GM23338 (cell line): Measurements from ENCODE around the gene SANBR. TPM values are rescaled to one million over a fixed set of nuclear protein-coding genes. Genes with fewer than 3 reads are reported as not detected.
A peak's percentile ranks its signal among the peaks of the same experiment; 100 is the strongest.

Experiments used
- ATAC-seq: fragments of 200-7000 bp; cut with Tn5 transposase; 3 replicates; pipeline ENCODE4 v1.9.1; 2020
- DNase-seq: peaks from one replicate; pipeline ENCODE4 v3.0.0-alpha.2; 2015; ENCODE audit warnings: low spot score
- H2AFZ ChIP-seq: fragments of 200-600 bp; sonication (generic); 2 replicates; pipeline ENCODE4 v1.8.0; 2016; ENCODE audit warnings: antibody characterized with exemption, mild to moderate bottlenecking, moderate library complexity
- H3F3A ChIP-seq: fragments of 200-600 bp; sonication (generic); replicated peaks from 2 replicates; pipeline ENCODE4 v1.8.0; 2017; ENCODE audit warnings: antibody characterized with exemption, mixed run types, low read depth
- H3K27ac ChIP-seq: fragments of 200-600 bp; sonication (generic); 2 replicates; pipeline ENCODE4 v1.6.1; 2016; ENCODE audit warnings: low read depth
- H3K27me3 ChIP-seq: fragments of 200-600 bp; sonication (generic); 2 replicates; pipeline ENCODE4 v1.8.0; 2016; ENCODE audit warnings: mild to moderate bottlenecking, mixed run types, moderate library complexity; ENCODE audit not compliant: insufficient read depth
- H3K36me3 ChIP-seq: fragments of 200-600 bp; sonication (generic); 2 replicates; pipeline ENCODE4 v1.8.0; 2016; ENCODE audit warnings: mild to moderate bottlenecking; ENCODE audit not compliant: insufficient read depth
- H3K4me1 ChIP-seq: fragments of 200-600 bp; sonication (generic); 2 replicates; pipeline ENCODE4 v1.8.0; 2016; ENCODE audit warnings: mild to moderate bottlenecking, moderate library complexity; ENCODE audit not compliant: insufficient read depth
- H3K4me2 ChIP-seq: fragments of 200-600 bp; sonication (generic); 2 replicates; pipeline ENCODE4 v1.7.1; 2017; ENCODE audit warnings: mixed run types
- H3K4me3 ChIP-seq: fragments of 200-600 bp; sonication (generic); 2 replicates; pipeline ENCODE4 v1.6.1; 2016; ENCODE audit warnings: mixed run types
- H3K79me2 ChIP-seq: fragments of 200-600 bp; sonication (generic); replicated peaks from 2 replicates; pipeline ENCODE4 v1.8.0; 2017; ENCODE audit warnings: mild to moderate bottlenecking; ENCODE audit not compliant: insufficient read depth
- H3K9me2 ChIP-seq: fragments of 200-600 bp; sonication (generic); 2 replicates; pipeline ENCODE4 v1.8.0; 2017; ENCODE audit not compliant: insufficient read depth
- H4K20me1 ChIP-seq: fragments of 200-600 bp; sonication (generic); replicated peaks from 2 replicates; pipeline ENCODE4 v1.8.0; 2017; ENCODE audit warnings: mild to moderate bottlenecking; ENCODE audit not compliant: insufficient read depth
- H3K27ac Mint-ChIP-seq: 2 replicates; pipeline ENCODE4 v1.8.0; 2020; ENCODE audit warnings: inconsistent platforms, mild to moderate bottlenecking, moderate library complexity, mixed read lengths
- H3K27me3 Mint-ChIP-seq: 3 replicates; pipeline ENCODE4 v1.8.0; 2022; ENCODE audit warnings: low read depth, mild to moderate bottlenecking, moderate library complexity, mixed read lengths, inconsistent platforms; ENCODE audit not compliant: insufficient read depth, poor library complexity
- H3K36me3 Mint-ChIP-seq: 3 replicates; pipeline ENCODE4 v1.8.0; 2021; ENCODE audit warnings: low read depth, mild to moderate bottlenecking, inconsistent platforms, moderate library complexity, mixed read lengths
- H3K4me1 Mint-ChIP-seq: 3 replicates; pipeline ENCODE4 v1.8.0; 2020; ENCODE audit warnings: mild to moderate bottlenecking, inconsistent platforms, mixed read lengths
- H3K4me3 Mint-ChIP-seq: 3 replicates; pipeline ENCODE4 v1.8.0; 2021; ENCODE audit warnings: moderate library complexity, mild to moderate bottlenecking, inconsistent platforms, mixed read lengths
- H3K9me3 Mint-ChIP-seq: 3 replicates; pipeline ENCODE4 v1.8.0; 2020; ENCODE audit warnings: moderate library complexity, mild to moderate bottlenecking, inconsistent platforms, mixed read lengths
- CTCF ChIP-seq, 2 experiments: fragments of 200-600 bp in 1 of 2; sonication (generic) in 1 of 2; conservative IDR thresholded peaks; 2 replicates each; pipeline versions ENCODE4 v1.5.1 to v1.6.1; 2016 to 2017; ENCODE audit warnings: antibody characterized with exemption in 2 of 2, low read depth in 2 of 2, mild to moderate bottlenecking in 2 of 2, moderate library complexity in 1 of 2
- ETS1 ChIP-seq: IDR thresholded peaks from 2 replicates; pipeline ENCODE4 v1.6.1; 2016; ENCODE audit warnings: antibody characterized with exemption
- EZH2 ChIP-seq: fragments of 200-600 bp; sonication (generic); IDR thresholded peaks from one replicate; pipeline ENCODE4 v1.8.0; 2017; ENCODE audit warnings: antibody characterized with exemption, mild to moderate bottlenecking, low read depth; ENCODE audit not compliant: unreplicated experiment
- EZH2phosphoT487 ChIP-seq: fragments of 200-600 bp; sonication (generic); IDR thresholded peaks from one replicate; pipeline ENCODE4 v1.8.1; 2018; ENCODE audit warnings: antibody characterized with exemption; ENCODE audit not compliant: unreplicated experiment
- POLR2AphosphoS5 ChIP-seq: IDR thresholded peaks from 2 replicates; pipeline ENCODE4 v1.6.1; 2016; ENCODE audit warnings: antibody characterized with exemption, low read depth
- REST ChIP-seq: IDR thresholded peaks from one replicate; pipeline ENCODE4 v1.6.1; 2018; ENCODE audit warnings: antibody characterized with exemption; ENCODE audit not compliant: unreplicated experiment
- STAT1 ChIP-seq: IDR thresholded peaks from one replicate; pipeline ENCODE4 v1.6.1; 2016; ENCODE audit warnings: antibody characterized with exemption; ENCODE audit not compliant: unreplicated experiment
- ZNF331 ChIP-seq: fragments of 250-450 bp; sonication (Bioruptor Pico); IDR thresholded peaks from 2 replicates; pipeline ENCODE4 v1.5.0; 2020; ENCODE audit warnings: low read depth, mild to moderate bottlenecking, moderate library complexity
- long read RNA-seq: library from polyadenylated mRNA; unstranded; transcript quantifications from one replicate; pipeline ENCODE4 v2.0.0, GENCODE V29; 2020; ENCODE audit not compliant: unreplicated experiment
- polyA plus RNA-seq: library from polyadenylated mRNA; unstranded; fragments of >200 nt; fragmentation: Nextera tagmentation; extraction: Ambion mirVana; gene quantifications from 2 replicates; pipeline ENCODE4 v1.2.1, GENCODE V29; 2016
- total RNA-seq: library from RNA; depleted of rRNA; stranded (reverse); fragments of >200 nt; shearing (Covaris generic); gene quantifications from 2 replicates; pipeline ENCODE4 v1.2.3, GENCODE V29; 2014; rRNA removed

The SANBR gene
- 10.8 TPM in 2 replicates for total RNA-seq
- polyA plus RNA-seq: 5.0 and 8.4 TPM in 2 replicates
- long read RNA-seq, partial matches to known transcripts: 3 of 5 reads
- long read RNA-seq, other reads (novel, unspliced or antisense): 2 of 5 reads

GRCh38 chr2:61065714-61066709, at the start of gene SANBR:
Gene SANBR (plus strand): TSS chr2:61065871. CDS start chr2:61070351, 4,480 bp downstream.
- Histone ChIP-seq H3K27me3 (no peaks in the 10 kb centered on the region), H2AFZ (peak within 1 kb of the TSS; percentile 98), H3F3A (no peaks in the 10 kb centered on the region), H3K4me3 (peak within 1 kb of the TSS; percentile 86), H3K36me3 (no peaks in the 10 kb centered on the region), H3K79me2 (peaks cover 7% of the 10 kb centered on the region; the same call in 1 of the 2 replicates), H3K4me2 (peak within 1 kb of the TSS; percentile 87), H3K9me2 (no peaks in the 10 kb centered on the region), H4K20me1 (no peaks in the 10 kb centered on the region; the same call in 1 of the 2 replicates), H3K27ac (peak within 1 kb of the TSS; percentile 27; the same call in 1 of the 2 replicates), H3K4me1 (peaks cover 14% of the 10 kb centered on the region)
- Mint-ChIP-seq H3K36me3 (peaks cover 3% of the 10 kb centered on the region), H3K9me3 (no peaks in the 10 kb centered on the region), H3K27me3 (peaks cover 8% of the 10 kb centered on the region), H3K4me1 (peaks cover 5% of the 10 kb centered on the region), H3K4me3 (peak within 1 kb of the TSS; percentile 96), H3K27ac (peak within 1 kb of the TSS; percentile 89; the same call in 1 of the 2 replicates)
- DNase-seq: peak; percentile 94
- peak; percentile 95 for ATAC-seq
- TF ChIP-seq ZNF331 (CRISPR knock-in tag) (no peak), STAT1 (no peak), ETS1 (no peak), CTCF (conservative IDR thresholded peaks at IDR 0.05; ENCODE audit: low read depth in 2 of 2) (no peak), POLR2AphosphoS5 (peak; percentile 76)

- no peaks in the 10 kb centered on the region for H3K9me3 Mint-ChIP-seq
- H3K27me3 Mint-ChIP-seq: peaks cover 4% of the 10 kb centered on the region
- Histone ChIP-seq H3K9me2 (no peaks in the 10 kb centered on the region), H3K27ac (peak overlapping the region; percentile 98; the same call in 1 of the 2 replicates), H3K36me3 (no peaks in the 10 kb centered on the region), H3K4me3 (peak overlapping the region; percentile 57), H3F3A (no peaks in the 10 kb centered on the region), H4K20me1 (no peaks in the 10 kb centered on the region), H3K27me3 (no peaks in the 10 kb centered on the region), H3K79me2 (peaks cover 28% of the 10 kb centered on the region), H3K4me1 (peaks cover 14% of the 10 kb centered on the region), H2AFZ (0 out of 2 replicates have a peak overlapping the region, but pooled peaks have one; percentile 49), H3K4me2 (peak overlapping the region; percentile 85)
- H3K4me3 Mint-ChIP-seq: peak overlapping the region; percentile 98
- ATAC-seq (no peak), DNase-seq (no peak)
- H3K4me1 Mint-ChIP-seq: peaks cover 14% of the 10 kb centered on the region
- peaks cover 3% of the 10 kb centered on the region; the same call in 2 of the 3 replicates for H3K36me3 Mint-ChIP-seq
- no peak for TF ChIP-seq ETS1
- TF ChIP-seq EZH2phosphoT487: no peak
- TF ChIP-seq REST: no peak
- TF ChIP-seq ZNF331 (CRISPR knock-in tag): no peak
- no peak for TF ChIP-seq EZH2
- no peak for TF ChIP-seq STAT1
- TF ChIP-seq POLR2AphosphoS5: no peak
- no peak overlapping the region for H3K27ac Mint-ChIP-seq
These were observed 49.7 kb upstream of the SANBR start for GRCh38 chr2:61015976-61016375.
